IMR-90 (cell line): ENCODE results near the gene NEDD4L. TPM values are rescaled to one million over a fixed set of nuclear protein-coding genes. Genes with fewer than 3 reads are reported as not detected.

ENCODE experiments used
- ATAC-seq: fragments of 200-7000 bp; cut with Tn5 transposase; 2 replicates; pipeline ENCODE4 v1.9.1; 2020; ENCODE audit warnings: low read depth, mild to moderate bottlenecking, moderate library complexity
- BruUV-seq: library from RNA; stranded (reverse); fragments of 400-500 nt; replicated peaks from 2 replicates; lab custom pipeline; 2021; lab: Mats Ljungman, UMichigan
- CTCF ChIA-PET: fragments of 300-600 bp; formaldehyde crosslinking; extraction: SDS; loops from one replicate; lab custom pipeline; 2021; ENCODE audit warnings: antibody characterized with exemption; lab: Yijun Ruan, JAX
- POLR2A ChIA-PET: fragments of 300-600 bp; sonication (Branson Sonifier 250); formaldehyde crosslinking; loops from one replicate; lab custom pipeline; 2022; ENCODE audit warnings: antibody characterized with exemption; ENCODE audit not compliant: unreplicated experiment; lab: Charles Lee
- DNase-seq: peaks from one replicate; pipeline ENCODE4 v3.0.0; 2013
- H2AFZ ChIP-seq: replicated peaks from 2 replicates; pipeline ENCODE3; 2013; ENCODE audit warnings: low read length, mild to moderate bottlenecking; ENCODE audit not compliant: poor library complexity
- H2AK5ac ChIP-seq: 2 replicates; pipeline ENCODE4 v1.6.1; 2013; ENCODE audit warnings: low read depth, low read length, inconsistent platforms
- H2AK9ac ChIP-seq: replicated peaks from 2 replicates; pipeline ENCODE3; 2013; ENCODE audit warnings: mild to moderate bottlenecking, low read depth, low read length, moderate library complexity; ENCODE audit not compliant: poor library complexity
- H2BK120ac ChIP-seq: 2 replicates; pipeline ENCODE4 v1.6.1; 2013; ENCODE audit warnings: low read depth, low read length, inconsistent platforms
- H2BK15ac ChIP-seq: 3 replicates; pipeline ENCODE4 v1.6.1; 2013; ENCODE audit warnings: low read depth, low read length, inconsistent platforms
- H2BK20ac ChIP-seq: 2 replicates; pipeline ENCODE4 v1.6.1; 2013; ENCODE audit warnings: low read depth, mild to moderate bottlenecking, inconsistent platforms, low read length, moderate library complexity
- H2BK5ac ChIP-seq: 2 replicates; pipeline ENCODE4 v1.6.1; 2013; ENCODE audit warnings: mild to moderate bottlenecking, low read depth, low read length, inconsistent platforms; ENCODE audit not compliant: poor library complexity, severe bottlenecking
- H3K14ac ChIP-seq: replicated peaks from 2 replicates; pipeline ENCODE4 v1.6.1; 2013; ENCODE audit warnings: low read depth, low read length, inconsistent platforms
- H3K18ac ChIP-seq: 2 replicates; pipeline ENCODE4 v1.6.1; 2013; ENCODE audit warnings: low read depth, low read length, control low read depth
- H3K23ac ChIP-seq: 2 replicates; pipeline ENCODE4 v1.6.1; 2013; ENCODE audit warnings: low read depth, low read length, inconsistent platforms
- H3K27ac ChIP-seq: 2 replicates; pipeline ENCODE4 v1.5.1; 2013; ENCODE audit warnings: mild to moderate bottlenecking, control low read depth, low read length; ENCODE audit not compliant: insufficient read depth
- H3K27me3 ChIP-seq: 2 replicates; pipeline ENCODE4 v1.6.1; 2013; ENCODE audit warnings: low read length; ENCODE audit not compliant: control insufficient read depth, insufficient read depth
- H3K36me3 ChIP-seq: 2 replicates; pipeline ENCODE4 v1.6.1; 2013; ENCODE audit warnings: low read length, mixed read lengths; ENCODE audit not compliant: control insufficient read depth, insufficient read depth
- H3K4ac ChIP-seq: 2 replicates; pipeline ENCODE4 v1.6.1; 2013; ENCODE audit warnings: low read depth, low read length, inconsistent platforms
- H3K4me1 ChIP-seq: 2 replicates; pipeline ENCODE4 v1.6.1; 2013; ENCODE audit warnings: low read length, mixed read lengths; ENCODE audit not compliant: control insufficient read depth, insufficient read depth
- H3K4me2 ChIP-seq: 2 replicates; pipeline ENCODE4 v1.6.1; 2013; ENCODE audit warnings: low read depth, mild to moderate bottlenecking, control low read depth, low read length, moderate library complexity
- H3K4me3 ChIP-seq: 2 replicates; pipeline ENCODE4 v1.5.1; 2013; ENCODE audit warnings: low read depth, mild to moderate bottlenecking, control low read depth, low read length, moderate library complexity; ENCODE audit not compliant: insufficient read depth
- H3K56ac ChIP-seq: 2 replicates; pipeline ENCODE4 v1.6.1; 2013; ENCODE audit warnings: low read length, inconsistent platforms; ENCODE audit not compliant: insufficient read depth; ENCODE audit errors: extremely low read depth
- H3K79me1 ChIP-seq, 2 experiments: 2 replicates each; pipeline ENCODE4 v1.6.1; 2013; ENCODE audit warnings: low read length in 2 of 2, inconsistent platforms in 1 of 2, low read depth in 1 of 2
- H3K9ac ChIP-seq: 2 replicates; pipeline ENCODE4 v1.6.1; 2013; ENCODE audit warnings: low read depth, low read length, control low read depth
- H3K9me1 ChIP-seq: 2 replicates; pipeline ENCODE4 v1.6.1; 2013; ENCODE audit warnings: low read length, inconsistent platforms; ENCODE audit not compliant: insufficient read depth
- H3K9me3 ChIP-seq: 2 replicates; pipeline ENCODE4 v1.6.1; 2013; ENCODE audit warnings: low read length; ENCODE audit not compliant: control insufficient read depth, insufficient read depth
- H4K20me1 ChIP-seq: 2 replicates; pipeline ENCODE4 v1.6.1; 2013; ENCODE audit warnings: low read length, inconsistent platforms; ENCODE audit not compliant: insufficient read depth
- H4K5ac ChIP-seq: 2 replicates; pipeline ENCODE4 v1.6.1; 2013; ENCODE audit warnings: mild to moderate bottlenecking, low read depth, low read length, control low read depth
- H4K8ac ChIP-seq, 2 experiments: 2 replicates each; pipeline ENCODE4 v1.6.1; 2013; ENCODE audit warnings: low read depth in 2 of 2, low read length in 2 of 2, control low read depth in 1 of 2, inconsistent platforms in 1 of 2
- H4K91ac ChIP-seq: 2 replicates; pipeline ENCODE4 v1.6.1; 2013; ENCODE audit warnings: low read depth, low read length, inconsistent platforms; ENCODE audit not compliant: insufficient read depth
- BHLHE40 ChIP-seq: fragments of 150-350 bp; IDR thresholded peaks from 2 replicates; pipeline ENCODE4 v1.6.1; 2016; ENCODE audit warnings: mild to moderate bottlenecking, low read depth, low read length
- CHD1 ChIP-seq: IDR thresholded peaks from 2 replicates; pipeline ENCODE4 v1.6.1; 2012; ENCODE audit warnings: low read depth, low read length, improper control_type of control experiment
- FOS ChIP-seq: fragments of 150-350 bp; IDR thresholded peaks from 2 replicates; pipeline ENCODE4 v1.6.1; 2016; ENCODE audit warnings: low read depth, low read length
- MAFK ChIP-seq: IDR thresholded peaks from 2 replicates; pipeline ENCODE4 v1.6.1; 2012; ENCODE audit warnings: low read depth, low read length, improper control_type of control experiment
- MXI1 ChIP-seq: IDR thresholded peaks from 2 replicates; pipeline ENCODE4 v1.6.1; 2012; ENCODE audit warnings: low read depth, mild to moderate bottlenecking, low read length, moderate library complexity, borderline replicate concordance
- NFE2L2 ChIP-seq: fragments of 150-350 bp; IDR thresholded peaks from 2 replicates; pipeline ENCODE4 v1.6.1; 2016; ENCODE audit warnings: low read depth, mild to moderate bottlenecking, low read length
- POLR2A ChIP-seq: IDR thresholded peaks from 2 replicates; pipeline ENCODE4 v1.6.1; 2012; ENCODE audit warnings: mild to moderate bottlenecking, low read depth, low read length
- RCOR1 ChIP-seq: IDR thresholded peaks from 2 replicates; pipeline ENCODE4 v1.6.1; 2012; ENCODE audit warnings: mild to moderate bottlenecking, low read length, improper control_type of control experiment; ENCODE audit not compliant: insufficient replicate concordance
- SMC3 ChIP-seq: fragments of 150-350 bp; IDR thresholded peaks from 2 replicates; pipeline ENCODE4 v1.6.1; 2016; ENCODE audit warnings: low read depth, mild to moderate bottlenecking, antibody characterized with exemption, low read length, moderate library complexity
- USF2 ChIP-seq: fragments of 150-350 bp; IDR thresholded peaks from 2 replicates; pipeline ENCODE4 v1.6.1; 2017; ENCODE audit warnings: mild to moderate bottlenecking, antibody characterized with exemption, low read length, low read depth
- WGBS, 2 experiments: methylation state at CpG; one replicate each; pipeline versions ENCODE4 v1.1.5 to v1.1.7; 2013; ENCODE audit warnings: missing lambda C conversion rate in 2 of 2; ENCODE audit not compliant: insufficient read length in 1 of 2; ENCODE audit errors: extremely low coverage in 2 of 2; 5-methylcytosine and 5-hydroxymethylcytosine counted together
- dilution Hi-C: fragments of 300-500 bp; cut with HindIII; formaldehyde crosslinking; loops from one replicate; pipeline ENCODE4 v1.14.3; 2018; ENCODE audit warnings: low sequenced_read_pairs; ENCODE audit not compliant: unreplicated experiment
- in situ Hi-C: fragments of 300-500 bp; cut with MboI; formaldehyde crosslinking; loops from 3 replicates; pipeline ENCODE4 v1.14.3; 2019; ENCODE audit warnings: low sequenced_read_pairs, inconsistent platforms, mixed read lengths
- intact Hi-C: fragments of 100-400 bp; cut with micrococcal nuclease; formaldehyde crosslinking; loops from 2 replicates; pipeline ENCODE4 v1.10.0; 2022
- polyA plus RNA-seq, 3 experiments: library from polyadenylated mRNA; depleted of rRNA; stranded (reverse); fragments of >200 nt; gene quantifications; 2 replicates each; pipeline ENCODE4 v1.2.3, GENCODE V29; 2012; ENCODE audit warnings: low replicate concordance in 1 of 3
- total RNA-seq: library from RNA; depleted of rRNA; stranded (reverse); fragments of >200 nt; gene quantifications from 2 replicates; pipeline ENCODE4 v1.2.3, GENCODE V29; 2012
- TF ChIP-seq, protein P1 (sequence below): conservative IDR thresholded peaks from 2 replicates; pipeline ENCODE4 v1.5.1; 2012; ENCODE audit warnings: mild to moderate bottlenecking, low read depth, low read length, improper control_type of control experiment

The NEDD4L gene
- total and polyA plus RNA-seq, 2 of the 4 experiments (the other 2 are of a cell fraction), result 10.0 to 10.9 TPM

DNA sequence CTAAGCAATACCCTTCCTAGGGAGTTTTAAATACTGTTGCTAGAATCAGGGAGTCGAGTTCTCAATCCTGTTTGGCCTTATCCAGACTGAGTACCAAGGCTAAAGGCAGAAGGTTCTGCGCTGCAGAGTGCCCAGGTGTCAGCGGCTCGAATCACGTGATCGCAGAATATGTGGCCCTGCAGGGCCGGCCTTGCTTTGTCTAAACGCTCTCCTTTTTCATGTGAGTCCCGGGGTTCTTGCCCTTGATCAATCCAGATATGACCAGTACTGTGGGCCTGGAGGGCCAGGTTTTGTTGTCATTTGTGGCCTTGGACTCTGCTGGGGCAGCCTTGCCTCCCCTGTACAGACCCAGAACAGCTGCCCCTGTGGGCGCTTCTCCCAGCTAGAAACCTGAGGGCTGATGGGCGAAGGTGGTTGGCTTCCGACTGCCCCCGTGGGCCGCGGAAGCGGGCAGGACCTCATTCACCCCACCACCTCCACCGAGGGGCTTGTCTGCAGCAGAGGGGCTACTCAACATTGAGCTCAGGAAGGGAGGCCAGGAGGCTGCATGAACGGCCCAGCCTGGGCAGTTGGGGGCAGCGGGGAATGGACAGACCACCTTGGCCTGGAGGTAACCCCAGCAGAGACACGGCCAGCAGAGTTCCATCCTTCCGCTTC is 359.9 kb downstream of the NEDD4L start:
- H3K4me3 ChIP-seq, result no peak overlapping the region
- no peak overlapping the region for H2BK15ac ChIP-seq
- no TSS peak for BruUV-seq
- peak overlapping the region; percentile 27 for H2AFZ ChIP-seq
- no peak overlapping the region for H3K4me2 ChIP-seq
- dilution Hi-C loops, result no loop called here
- POLR2A ChIA-PET, result no interaction called here
- intact Hi-C loops, result no loop called here
- no peak overlapping the region for H3K18ac ChIP-seq
- no peak overlapping the region for H3K56ac ChIP-seq
- in situ Hi-C loops, result no loop called here
- no peak for ATAC-seq
- H2AK9ac ChIP-seq, result no peak overlapping the region
- H4K5ac ChIP-seq, result no peak overlapping the region
- H3K4me1 ChIP-seq, result no peaks in the 10 kb centered on the region
- no peak overlapping the region for H3K4ac ChIP-seq
- CTCF ChIA-PET, result no interaction called here
- H2BK20ac ChIP-seq, result no peak overlapping the region
- H3K14ac ChIP-seq, result no peak overlapping the region
- no peak overlapping the region for H3K23ac ChIP-seq
- no peak overlapping the region for H3K9ac ChIP-seq
- H3K27me3 ChIP-seq, result peaks cover 7% of the 10 kb centered on the region
- 88% methylated on average over 9 of the region's 21 CpGs; no CpG with 5 or more reads in 1 of the 2 experiments for WGBS, 2 experiments
- H2BK120ac ChIP-seq, result no peak overlapping the region
- no peak overlapping the region for H2BK5ac ChIP-seq
- no peaks in the 10 kb centered on the region; the same call in 1 of the 2 replicates for H3K36me3 ChIP-seq
- H3K27ac ChIP-seq, result no peak overlapping the region
- no peak overlapping the region for H2AK5ac ChIP-seq
- no peak for TF ChIP-seq CHD1
- no peak for TF ChIP-seq MAFK
- TF ChIP-seq FOS, result no peak
- no peak for TF ChIP-seq NFE2L2
- TF ChIP-seq SMC3, result no peak
- TF ChIP-seq USF2, result no peak
- TF ChIP-seq MXI1, result no peak
- no peak for TF ChIP-seq RCOR1
- TF ChIP-seq BHLHE40, result no peak
- TF ChIP-seq, protein P1, sequence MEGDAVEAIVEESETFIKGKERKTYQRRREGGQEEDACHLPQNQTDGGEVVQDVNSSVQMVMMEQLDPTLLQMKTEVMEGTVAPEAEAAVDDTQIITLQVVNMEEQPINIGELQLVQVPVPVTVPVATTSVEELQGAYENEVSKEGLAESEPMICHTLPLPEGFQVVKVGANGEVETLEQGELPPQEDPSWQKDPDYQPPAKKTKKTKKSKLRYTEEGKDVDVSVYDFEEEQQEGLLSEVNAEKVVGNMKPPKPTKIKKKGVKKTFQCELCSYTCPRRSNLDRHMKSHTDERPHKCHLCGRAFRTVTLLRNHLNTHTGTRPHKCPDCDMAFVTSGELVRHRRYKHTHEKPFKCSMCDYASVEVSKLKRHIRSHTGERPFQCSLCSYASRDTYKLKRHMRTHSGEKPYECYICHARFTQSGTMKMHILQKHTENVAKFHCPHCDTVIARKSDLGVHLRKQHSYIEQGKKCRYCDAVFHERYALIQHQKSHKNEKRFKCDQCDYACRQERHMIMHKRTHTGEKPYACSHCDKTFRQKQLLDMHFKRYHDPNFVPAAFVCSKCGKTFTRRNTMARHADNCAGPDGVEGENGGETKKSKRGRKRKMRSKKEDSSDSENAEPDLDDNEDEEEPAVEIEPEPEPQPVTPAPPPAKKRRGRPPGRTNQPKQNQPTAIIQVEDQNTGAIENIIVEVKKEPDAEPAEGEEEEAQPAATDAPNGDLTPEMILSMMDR, result no peak
- no peak for TF ChIP-seq POLR2A
- H4K20me1 ChIP-seq, result no peaks in the 10 kb centered on the region
- H3K9me1 ChIP-seq, result no peaks in the 10 kb centered on the region
- H3K79me1 ChIP-seq, result no peaks in the 10 kb centered on the region
- no peak overlapping the region for H4K91ac ChIP-seq
- no peaks in the 10 kb centered on the region for H3K9me3 ChIP-seq
- DNase-seq, result no peak
- no peak overlapping the region for H4K8ac ChIP-seq
